Progenitor cell of endocrine pancreas (in vitro differentiated cells): ENCODE measurements around the gene SMIM14. TPM values are rescaled to one million over a fixed set of nuclear protein-coding genes. Genes with fewer than 3 reads are reported as not detected.
"Not testable (repeated sequence)": the region's sequence is repeated elsewhere in the genome, so short reads cannot be mapped to it uniquely, and the experiment has no call there.

Experiments used
- DNase-seq: peaks from one replicate; pipeline ENCODE4 v3.0.0; 2021; ENCODE audit warnings: low spot score; ENCODE audit not compliant: unreplicated experiment
- H3K27ac Mint-ChIP-seq: 2 replicates; pipeline ENCODE4 v1.8.0; 2021; ENCODE audit warnings: mild to moderate bottlenecking, moderate library complexity, mixed read lengths
- H3K27me3 Mint-ChIP-seq: 2 replicates; pipeline ENCODE4 v1.8.0; 2021; ENCODE audit warnings: mixed read lengths
- H3K36me3 Mint-ChIP-seq: 2 replicates; pipeline ENCODE4 v1.8.0; 2022; ENCODE audit warnings: mixed read lengths; ENCODE audit not compliant: insufficient read depth
- H3K4me1 Mint-ChIP-seq: 2 replicates; pipeline ENCODE4 v1.8.0; 2021; ENCODE audit warnings: low read depth, mixed read lengths
- H3K4me3 Mint-ChIP-seq: 2 replicates; pipeline ENCODE4 v1.8.0; 2021; ENCODE audit warnings: low read depth, mild to moderate bottlenecking, moderate library complexity, mixed read lengths
- H3K9me3 Mint-ChIP-seq: 2 replicates; pipeline ENCODE4 v1.8.0; 2021; ENCODE audit warnings: low read depth, mixed read lengths
- CTCF ChIP-seq: fragments of 200-600 bp; sonication (generic); IDR thresholded peaks from one replicate; pipeline ENCODE4 v1.5.0; 2021; ENCODE audit warnings: antibody characterized with exemption, mild to moderate bottlenecking; ENCODE audit not compliant: unreplicated experiment
- total RNA-seq: library from RNA; stranded (reverse); gene quantifications from 2 replicates; pipeline ENCODE4 v1.2.1, GENCODE V29; 2021

The SMIM14 gene
- total RNA-seq, 1 donor from 2014 or later, result 70.1 TPM

DNA sequence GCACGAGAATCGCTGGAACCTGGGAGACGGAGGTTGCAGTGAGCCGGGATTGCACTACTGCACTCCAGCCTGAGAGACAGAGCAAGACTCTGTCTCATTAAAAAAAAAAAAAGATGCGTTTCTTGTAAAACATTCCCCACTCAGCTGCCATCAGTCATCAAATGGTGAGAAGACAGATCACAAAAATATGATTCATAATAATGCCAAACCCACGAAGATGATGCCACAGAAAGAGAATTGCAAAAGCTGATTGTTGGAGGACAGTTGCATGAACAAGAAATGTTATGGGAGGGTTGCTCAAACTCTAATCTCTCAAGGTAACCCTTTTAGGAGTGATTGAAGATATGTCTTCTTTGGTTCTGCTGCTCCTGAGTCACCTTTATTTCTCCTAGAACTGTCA is 21.4 kb upstream of the SMIM14 start:
- Mint-ChIP-seq H3K4me1 (peaks cover 5% of the 10 kb centered on the region), H3K4me3 (no peak overlapping the region), H3K9me3 (no peaks in the 10 kb centered on the region), H3K27ac (no peak overlapping the region), H3K27me3 (no peaks in the 10 kb centered on the region), H3K36me3 (no peaks in the 10 kb centered on the region)
- TF ChIP-seq CTCF, result no peak
- no peak for DNase-seq

- Mint-ChIP-seq H3K4me1 (peaks cover 1% of the 10 kb centered on the region), H3K36me3 (no peaks in the 10 kb centered on the region), H3K4me3 (no peak overlapping the region), H3K27ac (no peak overlapping the region), H3K27me3 (no peaks in the 10 kb centered on the region), H3K9me3 (no peaks in the 10 kb centered on the region)
- TF ChIP-seq CTCF, result no peak
- DNase-seq, result no peak
Measured at GRCh38 chr4:39658756-39659155, 20.1 kb upstream of the SMIM14 start.

- DNase-seq, result no peak
- Mint-ChIP-seq H3K27me3 (no peaks in the 10 kb centered on the region), H3K4me3 (no peak overlapping the region), H3K4me1 (peaks cover 2% of the 10 kb centered on the region), H3K36me3 (no peaks in the 10 kb centered on the region), H3K27ac (no peak overlapping the region), H3K9me3 (no peaks in the 10 kb centered on the region)
- TF ChIP-seq CTCF, result no peak
Measured at GRCh38 chr4:39657465-39657864, 18.8 kb upstream of the SMIM14 start.

- not testable (repeated sequence) for H3K27ac Mint-ChIP-seq, H3K4me1 Mint-ChIP-seq, H3K27me3 Mint-ChIP-seq, DNase-seq, H3K4me3 Mint-ChIP-seq, H3K36me3 Mint-ChIP-seq, H3K9me3 Mint-ChIP-seq
Measured at GRCh38 chr4:39656638-39657037, 18.0 kb upstream of the SMIM14 start.

GRCh38 chr4:39655876-39656275 is 17.2 kb upstream of the SMIM14 start:
- no peak overlapping the region for H3K4me3 Mint-ChIP-seq
- H3K9me3 Mint-ChIP-seq, result no peaks in the 10 kb centered on the region
- peaks cover 2% of the 10 kb centered on the region for H3K4me1 Mint-ChIP-seq
- TF ChIP-seq CTCF, result no peak
- H3K27me3 Mint-ChIP-seq, result no peaks in the 10 kb centered on the region
- no peaks in the 10 kb centered on the region for H3K36me3 Mint-ChIP-seq
- DNase-seq, result no peak
- no peak overlapping the region for H3K27ac Mint-ChIP-seq

- Mint-ChIP-seq H3K4me1 (peaks cover 2% of the 10 kb centered on the region), H3K9me3 (no peaks in the 10 kb centered on the region), H3K4me3 (no peak overlapping the region), H3K27ac (no peak overlapping the region), H3K27me3 (no peaks in the 10 kb centered on the region), H3K36me3 (peaks cover 1% of the 10 kb centered on the region)
- no peak for DNase-seq
- no peak for TF ChIP-seq CTCF
Measured at GRCh38 chr4:39655211-39655610, 16.5 kb upstream of the SMIM14 start.

DNA sequence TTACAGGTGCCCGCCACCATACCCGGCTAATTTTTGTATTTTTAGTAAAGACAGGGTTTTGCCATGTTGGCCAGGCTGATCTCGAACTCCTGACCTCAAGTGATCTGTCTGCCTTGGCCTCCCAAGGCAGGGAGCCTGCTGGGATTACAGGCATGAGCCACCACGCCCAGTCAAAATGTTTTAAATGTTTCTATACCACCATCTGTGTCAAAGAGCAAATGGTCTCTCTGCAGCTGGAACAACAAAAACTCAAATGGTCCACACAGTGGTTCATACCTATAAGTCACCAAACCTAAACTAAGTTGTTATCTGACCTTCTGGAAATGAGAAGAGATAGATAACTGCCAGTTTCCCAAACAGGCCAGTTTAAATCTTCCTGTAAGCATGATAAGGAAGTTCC is 12.9 kb upstream of the SMIM14 start:
- H3K27me3 Mint-ChIP-seq, H3K36me3 Mint-ChIP-seq, H3K9me3 Mint-ChIP-seq, H3K4me3 Mint-ChIP-seq, H3K27ac Mint-ChIP-seq, DNase-seq, H3K4me1 Mint-ChIP-seq: not testable (repeated sequence)
